ENCODE data around the gene ZNF829. TPM values are rescaled to one million over a fixed set of nuclear protein-coding genes. Genes with fewer than 3 reads are reported as not detected.

Gene ZNF829
- total and polyA plus RNA-seq, 10 of the 15 experiments (the other 5 are each of a cell fraction or from before 2014, with no cell fraction given), result 0.08 to 0.63 (median 0.22) TPM

DNA sequence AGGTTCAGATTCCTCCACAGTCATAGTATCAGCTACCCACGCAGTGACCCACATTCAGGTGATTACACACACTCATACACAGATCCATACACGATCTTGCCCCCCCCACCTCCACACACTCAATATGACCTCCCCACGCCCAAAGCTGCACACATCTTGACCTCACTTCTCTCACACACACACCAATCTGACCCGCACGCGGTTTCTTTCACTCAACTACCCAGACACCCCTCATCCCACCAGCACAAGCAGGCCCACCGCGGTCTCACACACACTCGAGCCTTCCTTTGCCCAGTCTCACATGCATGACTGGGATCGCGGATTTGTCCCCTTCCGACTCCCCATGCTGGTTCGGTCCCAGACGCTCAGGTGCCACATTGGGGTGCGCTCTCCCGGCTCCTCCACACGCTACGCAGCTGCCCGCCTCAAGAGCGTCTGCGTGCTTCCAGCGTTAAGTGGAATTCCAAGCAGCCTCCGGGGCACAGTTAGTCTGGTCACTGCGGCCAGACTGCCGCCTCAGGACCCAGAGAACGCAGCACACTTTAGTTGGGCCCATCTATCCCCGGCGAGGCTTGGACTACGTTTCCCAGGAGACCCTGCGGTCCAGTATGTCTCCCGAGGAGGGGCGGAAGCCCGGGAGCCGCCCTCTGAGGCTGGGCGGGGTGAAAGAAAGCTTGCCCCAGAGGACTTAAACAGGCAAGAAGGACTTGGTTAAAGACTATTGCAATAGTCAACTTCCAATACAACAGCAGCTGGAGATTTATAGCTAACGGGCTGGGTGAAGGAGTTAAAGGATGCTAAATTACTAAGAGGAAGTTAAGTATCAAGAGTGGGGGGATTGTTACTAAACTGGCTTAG, 66.2 kb downstream of the ZNF829 start (continued):
- TF ChIP-seq, protein P1, sequence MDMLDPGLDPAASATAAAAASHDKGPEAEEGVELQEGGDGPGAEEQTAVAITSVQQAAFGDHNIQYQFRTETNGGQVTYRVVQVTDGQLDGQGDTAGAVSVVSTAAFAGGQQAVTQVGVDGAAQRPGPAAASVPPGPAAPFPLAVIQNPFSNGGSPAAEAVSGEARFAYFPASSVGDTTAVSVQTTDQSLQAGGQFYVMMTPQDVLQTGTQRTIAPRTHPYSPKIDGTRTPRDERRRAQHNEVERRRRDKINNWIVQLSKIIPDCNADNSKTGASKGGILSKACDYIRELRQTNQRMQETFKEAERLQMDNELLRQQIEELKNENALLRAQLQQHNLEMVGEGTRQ (IDR thresholded peaks at IDR 0.05; ENCODE audit: borderline replicate concordance, low read depth, low read length), result no peak
- TF ChIP-seq KDM1A (IDR thresholded peaks at IDR 0.05; ENCODE audit: borderline replicate concordance) (no peak), SIX5 (IDR thresholded peaks at IDR 0.05; ENCODE audit: low read depth, low read length, severe bottlenecking) (peak; percentile 76), EED (IDR thresholded peaks at IDR 0.05; ENCODE audit: low read depth) (no peak), RELA (IDR thresholded peaks at IDR 0.05; ENCODE audit: borderline replicate concordance, partially characterized antibody) (no peak), RAD21 (IDR thresholded peaks at IDR 0.05; ENCODE audit: insufficient read depth, low read depth, low read length) (no peak), MEF2B (IDR thresholded peaks at IDR 0.05; ENCODE audit: partially characterized antibody, poor library complexity, severe bottlenecking) (no peak), ATF7 (IDR thresholded peaks at IDR 0.05; ENCODE audit: low read depth) (peak; percentile 75), SP1 (IDR thresholded peaks at IDR 0.05; ENCODE audit: low read depth, low read length) (no peak), ZNF217 (IDR thresholded peaks at IDR 0.05) (no peak), CBX5 (IDR thresholded peaks at IDR 0.05; ENCODE audit: low read depth) (no peak), JUND (IDR thresholded peaks at IDR 0.05; ENCODE audit: low read depth, low read length) (no peak), NFXL1 (IDR thresholded peaks at IDR 0.05; ENCODE audit: borderline replicate concordance) (no peak), SUZ12 (IDR thresholded peaks at IDR 0.05; ENCODE audit: unreplicated experiment) (no peak), NFYB (IDR thresholded peaks at IDR 0.05; ENCODE audit: insufficient read depth, low read depth, low read length) (no peak), CHD2 (IDR thresholded peaks at IDR 0.05; ENCODE audit: borderline replicate concordance, low read depth, low read length) (0 out of 2 replicates have a peak, but pooled peaks have one; percentile 23), EGR1 (IDR thresholded peaks at IDR 0.05; ENCODE audit: borderline replicate concordance in 1 of 2, low read depth in 2 of 2, low read length in 2 of 2) (no peak), MEF2A (IDR thresholded peaks at IDR 0.05; ENCODE audit: insufficient read depth, low read depth, low read length) (no peak), RBBP5 (conservative IDR thresholded peaks at IDR 0.05) (no peak), TCF3 (IDR thresholded peaks at IDR 0.05; ENCODE audit: borderline replicate concordance, insufficient read depth, low read depth, low read length) (no peak), CHD4 (IDR thresholded peaks at IDR 0.05) (no peak), RELB (IDR thresholded peaks at IDR 0.05; ENCODE audit: low read depth) (peak; percentile 37; the same call in 1 of the 2 replicates)
- TF ChIP-seq, protein P2, sequence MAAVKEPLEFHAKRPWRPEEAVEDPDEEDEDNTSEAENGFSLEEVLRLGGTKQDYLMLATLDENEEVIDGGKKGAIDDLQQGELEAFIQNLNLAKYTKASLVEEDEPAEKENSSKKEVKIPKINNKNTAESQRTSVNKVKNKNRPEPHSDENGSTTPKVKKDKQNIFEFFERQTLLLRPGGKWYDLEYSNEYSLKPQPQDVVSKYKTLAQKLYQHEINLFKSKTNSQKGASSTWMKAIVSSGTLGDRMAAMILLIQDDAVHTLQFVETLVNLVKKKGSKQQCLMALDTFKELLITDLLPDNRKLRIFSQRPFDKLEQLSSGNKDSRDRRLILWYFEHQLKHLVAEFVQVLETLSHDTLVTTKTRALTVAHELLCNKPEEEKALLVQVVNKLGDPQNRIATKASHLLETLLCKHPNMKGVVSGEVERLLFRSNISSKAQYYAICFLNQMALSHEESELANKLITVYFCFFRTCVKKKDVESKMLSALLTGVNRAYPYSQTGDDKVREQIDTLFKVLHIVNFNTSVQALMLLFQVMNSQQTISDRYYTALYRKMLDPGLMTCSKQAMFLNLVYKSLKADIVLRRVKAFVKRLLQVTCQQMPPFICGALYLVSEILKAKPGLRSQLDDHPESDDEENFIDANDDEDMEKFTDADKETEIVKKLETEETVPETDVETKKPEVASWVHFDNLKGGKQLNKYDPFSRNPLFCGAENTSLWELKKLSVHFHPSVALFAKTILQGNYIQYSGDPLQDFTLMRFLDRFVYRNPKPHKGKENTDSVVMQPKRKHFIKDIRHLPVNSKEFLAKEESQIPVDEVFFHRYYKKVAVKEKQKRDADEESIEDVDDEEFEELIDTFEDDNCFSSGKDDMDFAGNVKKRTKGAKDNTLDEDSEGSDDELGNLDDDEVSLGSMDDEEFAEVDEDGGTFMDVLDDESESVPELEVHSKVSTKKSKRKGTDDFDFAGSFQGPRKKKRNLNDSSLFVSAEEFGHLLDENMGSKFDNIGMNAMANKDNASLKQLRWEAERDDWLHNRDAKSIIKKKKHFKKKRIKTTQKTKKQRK (IDR thresholded peaks at IDR 0.05; ENCODE audit: low read depth, low read length), result no peak
- TF ChIP-seq, protein P3, sequence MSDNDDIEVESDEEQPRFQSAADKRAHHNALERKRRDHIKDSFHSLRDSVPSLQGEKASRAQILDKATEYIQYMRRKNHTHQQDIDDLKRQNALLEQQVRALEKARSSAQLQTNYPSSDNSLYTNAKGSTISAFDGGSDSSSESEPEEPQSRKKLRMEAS (IDR thresholded peaks at IDR 0.05; ENCODE audit: low read depth, low read length), result no peak; the same call in 1 of the 2 replicates

Measured in GM12878 (cell line).